Suprapubic skin (tissue), 4 donors: ENCODE results near the gene CCDC188. TPM values are rescaled to one million over a fixed set of nuclear protein-coding genes. Genes with fewer than 3 reads are reported as not detected.
A peak's percentile ranks its signal among the peaks of the same experiment; 100 is the strongest.

ENCODE experiments used
- DNase-seq, 2 donors: peaks; one replicate each; pipeline ENCODE4 v3.0.0-alpha.2; 2019; ENCODE audit warnings: low spot score in 2 of 2
- H3K27ac ChIP-seq: fragments of 200-600 bp; sonication (generic); one replicate; pipeline ENCODE4 v1.5.1; 2019
- H3K27me3 ChIP-seq: fragments of 200-600 bp; sonication (generic); one replicate; pipeline ENCODE4 v1.5.1; 2019
- H3K36me3 ChIP-seq: fragments of 200-600 bp; sonication (generic); one replicate; pipeline ENCODE4 v1.5.1; 2019
- H3K4me1 ChIP-seq: fragments of 200-600 bp; sonication (generic); one replicate; pipeline ENCODE4 v1.5.1; 2019
- H3K4me3 ChIP-seq: fragments of 200-600 bp; sonication (generic); one replicate; pipeline ENCODE4 v1.5.1; 2019; ENCODE audit warnings: mild to moderate bottlenecking
- H3K9me3 ChIP-seq: fragments of 200-600 bp; sonication (generic); one replicate; pipeline ENCODE4 v1.5.1; 2019
- CTCF ChIP-seq, 2 donors: fragments of 200-600 bp in 1 of 2; fragments of 450-650 bp in 1 of 2; sonication (generic) in 1 of 2; IDR thresholded peaks; one replicate each; pipeline ENCODE4 v1.5.1; 2016 to 2019; ENCODE audit warnings: antibody characterized with exemption in 2 of 2, mild to moderate bottlenecking in 1 of 2, moderate library complexity in 1 of 2
- EP300 ChIP-seq: sonication (generic); formaldehyde crosslinking; IDR thresholded peaks from one replicate; pipeline ENCODE4 v1.6.1; 2017; ENCODE audit warnings: antibody characterized with exemption
- POLR2A ChIP-seq, 2 donors: fragments of 450-650 bp; IDR thresholded peaks; one replicate each; pipeline ENCODE4 v1.6.1; 2017; ENCODE audit warnings: antibody characterized with exemption in 2 of 2, mild to moderate bottlenecking in 2 of 2, moderate library complexity in 2 of 2
- POLR2AphosphoS5 ChIP-seq, 3 donors: sonication (generic); formaldehyde crosslinking; IDR thresholded peaks; one replicate each; pipeline ENCODE4 v1.6.1; 2017; ENCODE audit warnings: antibody characterized with exemption in 3 of 3
- WGBS: methylation state at CpG from one replicate; pipeline ENCODE4 v1.1.5; 2018; 5-methylcytosine and 5-hydroxymethylcytosine counted together
- total RNA-seq, 4 donors: library from RNA; depleted of rRNA; stranded (reverse); fragments of >200 nt; gene quantifications; one replicate each; pipeline ENCODE4 v1.1.0, GENCODE V29; 2016

The CCDC188 gene
- total RNA-seq, 4 donors from 2014 or later, result 0.34 TPM; not detected in 3

- H3K4me3 ChIP-seq, result peak overlapping the region; percentile 28
- TF ChIP-seq POLR2AphosphoS5 (IDR thresholded peaks at IDR 0.05), result no peak
- TF ChIP-seq POLR2A (IDR thresholded peaks at IDR 0.05), result no peak
- no peak for TF ChIP-seq EP300
- no peak for TF ChIP-seq CTCF (IDR thresholded peaks at IDR 0.05)
- WGBS, result 52% methylated on average over 19 of the region's 30 CpGs
Observed at GRCh38 chr22:20155330-20156041, 4.6 kb upstream of the CCDC188 start.

GRCh38 chr22:20154602-20155187 is 3.8 kb upstream of the CCDC188 start:
- no peak overlapping the region for H3K27ac ChIP-seq
- WGBS, result 31% methylated on average over 6 of the region's 14 CpGs
- no peaks in the 10 kb centered on the region for H3K9me3 ChIP-seq
- peaks cover 12% of the 10 kb centered on the region for H3K4me1 ChIP-seq
- H3K4me3 ChIP-seq, result peak overlapping the region; percentile 28
- H3K36me3 ChIP-seq, result no peaks in the 10 kb centered on the region
- no peak for DNase-seq
- TF ChIP-seq CTCF (IDR thresholded peaks at IDR 0.05) (no peak), POLR2AphosphoS5 (IDR thresholded peaks at IDR 0.05) (no peak), POLR2A (IDR thresholded peaks at IDR 0.05) (no peak), EP300 (no peak)
- H3K27me3 ChIP-seq, result peaks cover 12% of the 10 kb centered on the region

More at GRCh38 chr22:20155330-20156041, 4.6 kb upstream of the CCDC188 start:
- no peaks in the 10 kb centered on the region for H3K36me3 ChIP-seq
- no peaks in the 10 kb centered on the region for H3K9me3 ChIP-seq
- H3K27ac ChIP-seq, result no peak overlapping the region
- DNase-seq, result no peak
- peaks cover 12% of the 10 kb centered on the region for H3K4me1 ChIP-seq
- H3K27me3 ChIP-seq, result peaks cover 12% of the 10 kb centered on the region

- no peaks in the 10 kb centered on the region for H3K36me3 ChIP-seq
- TF ChIP-seq POLR2AphosphoS5 (IDR thresholded peaks at IDR 0.05) (no peak), POLR2A (IDR thresholded peaks at IDR 0.05) (no peak), CTCF (IDR thresholded peaks at IDR 0.05) (no peak), EP300 (no peak)
- no peak for DNase-seq
- H3K9me3 ChIP-seq, result no peaks in the 10 kb centered on the region
- H3K27ac ChIP-seq, result no peak overlapping the region
- WGBS, result 57% methylated on average over 14 of the region's 16 CpGs
- H3K4me3 ChIP-seq, result no peak overlapping the region
- peaks cover 12% of the 10 kb centered on the region for H3K4me1 ChIP-seq
- peaks cover 12% of the 10 kb centered on the region for H3K27me3 ChIP-seq
Observed at GRCh38 chr22:20153945-20154344, 3.1 kb upstream of the CCDC188 start.

GRCh38 chr22:20152464-20152890 is 1.6 kb upstream of the CCDC188 start:
- peaks cover 12% of the 10 kb centered on the region for H3K4me1 ChIP-seq
- 100% methylated on average over 1 of the region's 14 CpGs for WGBS
- H3K36me3 ChIP-seq, result peaks cover 1% of the 10 kb centered on the region
- no peaks in the 10 kb centered on the region for H3K9me3 ChIP-seq
- TF ChIP-seq POLR2AphosphoS5 (IDR thresholded peaks at IDR 0.05) (no peak), EP300 (no peak), POLR2A (IDR thresholded peaks at IDR 0.05) (no peak), CTCF (IDR thresholded peaks at IDR 0.05) (no peak)
- H3K4me3 ChIP-seq, result no peak overlapping the region
- H3K27ac ChIP-seq, result no peak overlapping the region
- peaks cover 7% of the 10 kb centered on the region for H3K27me3 ChIP-seq
- DNase-seq, result no peak

- WGBS, result 90% methylated on average over 4 of the region's 4 CpGs
- Histone ChIP-seq H3K4me1 (peaks cover 12% of the 10 kb centered on the region), H3K27ac (no peak overlapping the region), H3K27me3 (no peaks in the 10 kb centered on the region), H3K4me3 (no peak overlapping the region), H3K36me3 (peaks cover 12% of the 10 kb centered on the region), H3K9me3 (no peaks in the 10 kb centered on the region)
- DNase-seq, result no peak
- TF ChIP-seq POLR2AphosphoS5 (IDR thresholded peaks at IDR 0.05) (no peak), EP300 (no peak), CTCF (IDR thresholded peaks at IDR 0.05) (no peak), POLR2A (IDR thresholded peaks at IDR 0.05) (no peak)
Observed at GRCh38 chr22:20151276-20151588, 377 bp upstream of the CCDC188 start.
